Measurements from ENCODE around the gene ZNF786. TPM values are rescaled to one million over a fixed set of nuclear protein-coding genes. Genes with fewer than 3 reads are reported as not detected.
A peak's percentile ranks its signal among the peaks of the same experiment; 100 is the strongest.
"Not testable (repeated sequence)": the region's sequence is repeated elsewhere in the genome, so short reads cannot be mapped to it uniquely, and the experiment has no call there.

Gene ZNF786
- total RNA-seq, 1 donor from 2014 or later, result 5.6 TPM

GRCh38 chr7:149036676-149037075 lies 53.8 kb downstream of the ZNF786 start:
- Histone ChIP-seq H3K27ac (no peak overlapping the region), H3K36me3 (no peaks in the 10 kb centered on the region), H3K4me1 (no peaks in the 10 kb centered on the region), H3K9me3 (no peaks in the 10 kb centered on the region), H3K4me3 (no peak overlapping the region), H3K27me3 (no peaks in the 10 kb centered on the region)
- no peak for DNase-seq
- no peak for ATAC-seq
- TF ChIP-seq CTCF (IDR thresholded peaks at IDR 0.05), result no peak
- intact Hi-C loops (cut with DNase I), result no loop called here

- H3K27me3 ChIP-seq, result no peaks in the 10 kb centered on the region
- TF ChIP-seq CTCF (IDR thresholded peaks at IDR 0.05), result no peak
- H3K36me3 ChIP-seq, result no peaks in the 10 kb centered on the region
- H3K27ac ChIP-seq, result no peak overlapping the region
- no peaks in the 10 kb centered on the region for H3K9me3 ChIP-seq
- H3K4me1 ChIP-seq, result peaks cover 17% of the 10 kb centered on the region
- no peak for ATAC-seq
- no peak for DNase-seq
- H3K4me3 ChIP-seq, result no peak overlapping the region
- intact Hi-C loops (cut with DNase I), result no loop called here
Observed at GRCh38 chr7:149031353-149031910, 59.1 kb downstream of the ZNF786 start.

GRCh38 chr7:149030439-149030838 lies 60.1 kb downstream of the ZNF786 start:
- ATAC-seq; H3K36me3 ChIP-seq; H3K4me3 ChIP-seq; intact Hi-C loops (cut with DNase I); DNase-seq; H3K27me3 ChIP-seq; H3K9me3 ChIP-seq; H3K27ac ChIP-seq: not testable (repeated sequence)
- H3K4me1 ChIP-seq, result peaks cover 24% of the 10 kb centered on the region

- Histone ChIP-seq H3K36me3 (no peaks in the 10 kb centered on the region), H3K9me3 (no peaks in the 10 kb centered on the region), H3K27ac (peak within 1 kb of the TSS; percentile 94), H3K4me3 (peak within 1 kb of the TSS; percentile 80), H3K4me1 (peaks cover 24% of the 10 kb centered on the region), H3K27me3 (no peaks in the 10 kb centered on the region)
- ATAC-seq (peak; percentile 97), DNase-seq (peak; percentile 100)
- intact Hi-C loops (cut with DNase I), result no loop called here
- peak; percentile 25 for TF ChIP-seq CTCF (IDR thresholded peaks at IDR 0.05)
Observed at GRCh38 chr7:149028346-149029109, 62.0 kb downstream of the ZNF786 start, which contains the start of gene PDIA4. TSS of gene PDIA4 (minus strand) at chr7:149028505. CDS start at chr7:149028408, 97 bp downstream.

GRCh38 chr7:149027611-149028345 lies 62.7 kb downstream of the ZNF786 start:
- H3K4me3 ChIP-seq, result peak overlapping the region; percentile 80
- H3K36me3 ChIP-seq, result peaks cover 5% of the 10 kb centered on the region
- DNase-seq, result no peak
- no peak for ATAC-seq
- no peak for TF ChIP-seq CTCF (IDR thresholded peaks at IDR 0.05)
- H3K9me3 ChIP-seq, result no peaks in the 10 kb centered on the region
- peaks cover 24% of the 10 kb centered on the region for H3K4me1 ChIP-seq
- no peaks in the 10 kb centered on the region for H3K27me3 ChIP-seq
- peak overlapping the region; percentile 94 for H3K27ac ChIP-seq
- intact Hi-C loops (cut with DNase I), result no loop called here

- peak overlapping the region; percentile 80 for H3K4me3 ChIP-seq
- peaks cover 5% of the 10 kb centered on the region for H3K36me3 ChIP-seq
- no peak for TF ChIP-seq CTCF (IDR thresholded peaks at IDR 0.05)
- ATAC-seq (no peak), DNase-seq (no peak)
- no peaks in the 10 kb centered on the region for H3K27me3 ChIP-seq
- intact Hi-C loops (cut with DNase I), result no loop called here
- H3K27ac ChIP-seq, result peak overlapping the region; percentile 94
- peaks cover 24% of the 10 kb centered on the region for H3K4me1 ChIP-seq
- no peaks in the 10 kb centered on the region for H3K9me3 ChIP-seq
Observed at GRCh38 chr7:149027055-149027454, 63.5 kb downstream of the ZNF786 start.
